Heart left ventricle (tissue), 13 donors: ENCODE measurements around the gene HLCS.

Source experiments
- POLR2A ChIP-seq, 2 donors: fragments of 450-650 bp; IDR thresholded peaks; one replicate each; pipeline ENCODE4 v1.6.1; 2017; ENCODE audit warnings: antibody characterized with exemption in 2 of 2, mild to moderate bottlenecking in 2 of 2, moderate library complexity in 2 of 2
- TF ChIP-seq, protein P1 (sequence below), 12 donors: fragments of 200-600 bp; sonication (generic) in 4 of 12; IDR thresholded peaks; one replicate each; pipeline versions ENCODE4 v1.5.0 to v1.8.0; 2018 to 2022; ENCODE audit warnings: antibody characterized with exemption in 12 of 12, mild to moderate bottlenecking in 5 of 12
- donor health status: ischemic (EF 13 %, LVEDD 7.1; RV severe dilation, severe dysfunction).
- donor health status: DM: no; HTN: yes; CAD: no.
- donor health status: DM: no; HTN: no; CAD: no.
- donor health status: ischemic (EF 25% LVEDD 6.9; RV normal size, moderate dysfunction).
- donor health status: ischemic (EF 25% LVEDD 5.7; RV mildly dilated, moderate dysfunction).
- donor health status: ischemic (EF 35%, LVEDD 5.7; RV mildly dilated, moderate dysfunction).
- donor health status: nonischemic (EF 11% LVEDD 7.7; RV severe dilation, severe dysfunction).
- donor health status: DM: yes; HTN: yes; CAD: no.
- donor health status: PGD.
- donor health status: ischemic (EF 29% LVEDD 5.4; RV normal size, mild dysfunction).
- donor health status: nonischemic (EF 23%, LVEDD 6.1; RV moderate dilation, normal function).

- TF ChIP-seq, protein P1, sequence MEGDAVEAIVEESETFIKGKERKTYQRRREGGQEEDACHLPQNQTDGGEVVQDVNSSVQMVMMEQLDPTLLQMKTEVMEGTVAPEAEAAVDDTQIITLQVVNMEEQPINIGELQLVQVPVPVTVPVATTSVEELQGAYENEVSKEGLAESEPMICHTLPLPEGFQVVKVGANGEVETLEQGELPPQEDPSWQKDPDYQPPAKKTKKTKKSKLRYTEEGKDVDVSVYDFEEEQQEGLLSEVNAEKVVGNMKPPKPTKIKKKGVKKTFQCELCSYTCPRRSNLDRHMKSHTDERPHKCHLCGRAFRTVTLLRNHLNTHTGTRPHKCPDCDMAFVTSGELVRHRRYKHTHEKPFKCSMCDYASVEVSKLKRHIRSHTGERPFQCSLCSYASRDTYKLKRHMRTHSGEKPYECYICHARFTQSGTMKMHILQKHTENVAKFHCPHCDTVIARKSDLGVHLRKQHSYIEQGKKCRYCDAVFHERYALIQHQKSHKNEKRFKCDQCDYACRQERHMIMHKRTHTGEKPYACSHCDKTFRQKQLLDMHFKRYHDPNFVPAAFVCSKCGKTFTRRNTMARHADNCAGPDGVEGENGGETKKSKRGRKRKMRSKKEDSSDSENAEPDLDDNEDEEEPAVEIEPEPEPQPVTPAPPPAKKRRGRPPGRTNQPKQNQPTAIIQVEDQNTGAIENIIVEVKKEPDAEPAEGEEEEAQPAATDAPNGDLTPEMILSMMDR (IDR thresholded peaks at IDR 0.05), result no peak
- TF ChIP-seq POLR2A (IDR thresholded peaks at IDR 0.05), result no peak
Measured at GRCh38 chr21:36750576-36750959, 215.9 kb downstream of the HLCS start.
